Glomerular visceral epithelial cell (primary cell): ENCODE results near the gene ZDHHC14.
"Not testable (repeated sequence)": the region's sequence is repeated elsewhere in the genome, so short reads cannot be mapped to it uniquely, and the experiment has no call there.

Source experiments
- DNase-seq: peaks from one replicate; pipeline ENCODE4 v3.0.0-alpha.2; 2016; ENCODE audit errors: extremely low spot score

Gene ZDHHC14

GRCh38 chr6:157715728-157716164 lies 334.8 kb downstream of the ZDHHC14 start:
- no peak for DNase-seq

- no peak for DNase-seq
These were observed 335.4 kb downstream of the ZDHHC14 start for GRCh38 chr6:157716251-157716995.

GRCh38 chr6:157717340-157717748 lies 336.4 kb downstream of the ZDHHC14 start:
- DNase-seq, result no peak

GRCh38 chr6:157718503-157719187 lies 337.7 kb downstream of the ZDHHC14 start:
- DNase-seq, result no peak

- DNase-seq, result not testable (repeated sequence)
These were observed 340.0 kb downstream of the ZDHHC14 start for GRCh38 chr6:157720964-157721363.

- DNase-seq, result no peak
These were observed 340.4 kb downstream of the ZDHHC14 start for GRCh38 chr6:157721426-157721825.

GRCh38 chr6:157721830-157722229 lies 340.8 kb downstream of the ZDHHC14 start:
- DNase-seq, result no peak

- no peak for DNase-seq
These were observed 342.4 kb downstream of the ZDHHC14 start for GRCh38 chr6:157723376-157723775.

GRCh38 chr6:157724138-157724820 lies 343.3 kb downstream of the ZDHHC14 start:
- DNase-seq, result no peak

GRCh38 chr6:157724960-157725741 lies 344.2 kb downstream of the ZDHHC14 start:
- DNase-seq, result no peak

- no peak for DNase-seq
These were observed 344.8 kb downstream of the ZDHHC14 start for GRCh38 chr6:157725836-157726235.

- no peak for DNase-seq
These were observed 346.1 kb downstream of the ZDHHC14 start for GRCh38 chr6:157726892-157727628.
